ENCODE measurements around the gene ST6GAL2.

Gene ST6GAL2

DNA sequence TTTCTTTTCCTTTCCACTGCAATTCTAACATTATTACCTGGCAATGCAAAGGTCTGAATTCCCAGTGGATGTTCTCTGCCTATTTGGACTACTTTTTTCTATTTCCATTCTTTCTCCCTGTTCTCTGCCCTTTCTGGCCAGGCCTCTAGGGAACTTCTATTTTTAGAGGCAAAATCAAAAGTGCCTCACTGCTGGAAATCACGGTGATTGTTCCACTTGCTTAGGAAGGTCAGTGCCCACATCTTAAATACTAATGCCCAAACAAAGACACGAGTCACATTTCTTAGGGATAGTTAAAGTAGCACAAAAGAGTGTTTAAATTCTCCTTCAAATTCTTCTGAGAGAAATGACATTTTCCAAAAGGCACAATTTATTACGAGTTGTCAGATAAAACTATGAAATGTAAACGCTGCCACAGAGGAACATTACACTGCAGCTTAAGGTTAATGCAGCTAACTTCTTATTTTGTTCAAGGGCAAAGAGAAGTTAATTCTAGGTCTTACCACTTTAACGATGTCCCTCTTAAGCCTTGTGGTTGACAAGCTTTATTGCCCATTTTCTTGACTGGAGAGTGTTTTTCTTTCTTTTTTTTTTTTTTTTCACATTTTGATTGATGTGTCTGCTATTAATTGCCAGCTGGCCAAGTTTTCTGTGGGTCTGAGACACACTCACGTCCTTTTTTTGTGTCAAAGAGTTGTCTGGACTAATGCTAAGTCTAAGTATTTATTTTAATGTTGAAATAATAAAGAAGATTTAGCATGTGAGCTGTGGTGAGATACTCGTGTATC, 34.7 kb downstream of the ST6GAL2 start:
- Mint-ChIP-seq H3K27ac (peak overlapping the region; percentile 34 to 68 (median 65)), H3K9me3 (no peaks in the 10 kb centered on the region), H3K36me3 (ENCODE audit: low read depth) (no peaks in the 10 kb centered on the region), H3K27me3 (ENCODE audit: low read depth) (peaks cover 4% of the 10 kb centered on the region), H3K4me1 (peaks cover 74% of the 10 kb centered on the region), H3K4me3 (peak overlapping the region in 1 of 3 experiments; percentile 1)
- TF ChIP-seq CTCF (IDR thresholded peaks at IDR 0.05; ENCODE audit: unreplicated experiment in 3 of 3): no peak

DNA sequence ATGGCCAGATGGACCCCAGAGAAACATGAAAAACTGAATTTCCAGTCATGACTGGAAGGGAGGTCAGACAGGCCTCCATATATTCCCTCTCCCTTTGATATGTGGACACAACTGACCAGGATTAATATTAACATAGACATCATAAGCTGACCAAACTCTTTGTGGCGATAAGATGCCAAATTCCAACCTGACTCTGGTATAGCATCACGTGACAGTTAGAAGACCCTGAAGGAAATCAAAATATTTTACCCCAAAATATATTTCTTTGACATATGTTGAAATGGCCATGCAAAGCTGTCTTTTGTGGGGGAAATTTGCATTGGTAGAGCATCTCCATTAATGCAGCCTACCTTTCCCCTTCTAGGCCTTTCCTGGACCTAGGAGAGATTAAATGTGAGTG, 36.7 kb downstream of the ST6GAL2 start:
- Mint-ChIP-seq H3K4me3 (peak overlapping the region in 1 of 3 experiments; percentile 37), H3K4me1 (peaks cover 80% of the 10 kb centered on the region), H3K36me3 (ENCODE audit: low read depth) (no peaks in the 10 kb centered on the region), H3K9me3 (no peaks in the 10 kb centered on the region), H3K27me3 (ENCODE audit: low read depth) (peaks cover 4% of the 10 kb centered on the region), H3K27ac (peak overlapping the region; percentile 46 to 72 (median 59))
- TF ChIP-seq CTCF (IDR thresholded peaks at IDR 0.05; ENCODE audit: unreplicated experiment in 3 of 3): no peak

DNA sequence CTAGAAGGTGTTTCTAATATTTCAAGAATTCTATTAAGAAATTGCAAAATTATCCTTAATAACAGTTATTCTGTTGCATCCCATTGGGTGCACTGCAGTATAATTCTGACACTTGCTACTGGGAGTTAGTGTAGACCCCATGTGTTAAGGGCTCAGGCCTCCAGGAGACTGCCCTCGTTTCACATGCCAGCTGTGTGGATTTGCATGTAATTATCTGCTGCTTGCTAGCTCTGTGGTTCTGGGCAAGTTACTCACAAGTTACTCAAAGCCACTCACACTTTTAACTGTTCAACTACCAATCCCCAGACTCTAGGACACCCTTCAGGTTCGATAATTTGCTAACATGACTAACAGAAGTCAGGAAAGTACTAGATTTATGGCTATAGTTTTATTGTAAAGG, 38.6 kb downstream of the ST6GAL2 start:
- TF ChIP-seq CTCF (IDR thresholded peaks at IDR 0.05; ENCODE audit: unreplicated experiment in 3 of 3): no peak
- H3K4me3 Mint-ChIP-seq: no peak overlapping the region
- H3K9me3 Mint-ChIP-seq: no peaks in the 10 kb centered on the region
- H3K36me3 Mint-ChIP-seq (ENCODE audit: low read depth): no peaks in the 10 kb centered on the region
- H3K4me1 Mint-ChIP-seq: peaks cover 66% of the 10 kb centered on the region
- peaks cover under 1% of the 10 kb centered on the region for H3K27me3 Mint-ChIP-seq (ENCODE audit: low read depth)
- H3K27ac Mint-ChIP-seq: no peak overlapping the region

- H3K36me3 Mint-ChIP-seq (ENCODE audit: low read depth): peaks cover 7% of the 10 kb centered on the region
- H3K27me3 Mint-ChIP-seq (ENCODE audit: low read depth): no peaks in the 10 kb centered on the region
- H3K27ac Mint-ChIP-seq: peak overlapping the region in 1 of 3 experiments; percentile 56
- H3K4me3 Mint-ChIP-seq: no peak overlapping the region
- H3K4me1 Mint-ChIP-seq: peaks cover 60% of the 10 kb centered on the region
- no peak for TF ChIP-seq CTCF (IDR thresholded peaks at IDR 0.05; ENCODE audit: unreplicated experiment in 3 of 3)
- no peaks in the 10 kb centered on the region for H3K9me3 Mint-ChIP-seq
These were observed 40.3 kb downstream of the ST6GAL2 start for GRCh38 chr2:106845716-106846115.

- TF ChIP-seq CTCF (IDR thresholded peaks at IDR 0.05; ENCODE audit: unreplicated experiment in 3 of 3): no peak
- H3K36me3 Mint-ChIP-seq (ENCODE audit: low read depth): peaks cover 11% of the 10 kb centered on the region
- no peak overlapping the region for H3K27ac Mint-ChIP-seq
- no peaks in the 10 kb centered on the region for H3K27me3 Mint-ChIP-seq (ENCODE audit: low read depth)
- H3K4me1 Mint-ChIP-seq: peaks cover 53% of the 10 kb centered on the region
- no peak overlapping the region for H3K4me3 Mint-ChIP-seq
- H3K9me3 Mint-ChIP-seq: no peaks in the 10 kb centered on the region
These were observed 42.1 kb downstream of the ST6GAL2 start for GRCh38 chr2:106843910-106844250.

Measured in nephron (organoid).